ENCODE data around the gene COPG2.

GRCh38 chr7:130672146-130672545 is 3.6 kb upstream of the COPG2 start:
- TF ChIP-seq, protein P1, sequence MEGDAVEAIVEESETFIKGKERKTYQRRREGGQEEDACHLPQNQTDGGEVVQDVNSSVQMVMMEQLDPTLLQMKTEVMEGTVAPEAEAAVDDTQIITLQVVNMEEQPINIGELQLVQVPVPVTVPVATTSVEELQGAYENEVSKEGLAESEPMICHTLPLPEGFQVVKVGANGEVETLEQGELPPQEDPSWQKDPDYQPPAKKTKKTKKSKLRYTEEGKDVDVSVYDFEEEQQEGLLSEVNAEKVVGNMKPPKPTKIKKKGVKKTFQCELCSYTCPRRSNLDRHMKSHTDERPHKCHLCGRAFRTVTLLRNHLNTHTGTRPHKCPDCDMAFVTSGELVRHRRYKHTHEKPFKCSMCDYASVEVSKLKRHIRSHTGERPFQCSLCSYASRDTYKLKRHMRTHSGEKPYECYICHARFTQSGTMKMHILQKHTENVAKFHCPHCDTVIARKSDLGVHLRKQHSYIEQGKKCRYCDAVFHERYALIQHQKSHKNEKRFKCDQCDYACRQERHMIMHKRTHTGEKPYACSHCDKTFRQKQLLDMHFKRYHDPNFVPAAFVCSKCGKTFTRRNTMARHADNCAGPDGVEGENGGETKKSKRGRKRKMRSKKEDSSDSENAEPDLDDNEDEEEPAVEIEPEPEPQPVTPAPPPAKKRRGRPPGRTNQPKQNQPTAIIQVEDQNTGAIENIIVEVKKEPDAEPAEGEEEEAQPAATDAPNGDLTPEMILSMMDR (IDR thresholded peaks at IDR 0.05): no peak
- TF ChIP-seq POLR2A (IDR thresholded peaks at IDR 0.05): no peak

All from lower leg skin (tissue), 3 donors.